Panc1 (cell line): ENCODE results near the gene PET117. TPM values are rescaled to one million over a fixed set of nuclear protein-coding genes. Genes with fewer than 3 reads are reported as not detected.

Source experiments
- ATAC-seq: fragments of 200-7000 bp; cut with Tn5 transposase; 2 replicates; pipeline ENCODE4 v1.9.1; 2020; ENCODE audit warnings: mild to moderate bottlenecking, moderate library complexity
- BruUV-seq: library from RNA; stranded (reverse); fragments of 400-500 nt; replicated peaks from 2 replicates; lab custom pipeline; 2021; lab: Mats Ljungman, UMichigan
- CTCF ChIA-PET: fragments of 300-600 bp; sonication (Branson Sonifier 250); formaldehyde crosslinking; loops from one replicate; lab custom pipeline; 2022; ENCODE audit warnings: antibody characterized with exemption; lab: Charles Lee
- POLR2A ChIA-PET: fragments of 300-600 bp; sonication (Branson Sonifier 250); formaldehyde crosslinking; loops from one replicate; lab custom pipeline; 2022; ENCODE audit warnings: antibody characterized with exemption; lab: Charles Lee
- DNase-seq: peaks from one replicate; pipeline ENCODE4 v3.0.0-alpha.2; 2010; ENCODE audit warnings: low read depth, low spot score
- H3K27ac ChIP-seq: 2 replicates; pipeline ENCODE4 v1.5.1; 2011; ENCODE audit warnings: mild to moderate bottlenecking, low read length, inconsistent platforms
- H3K27me3 ChIP-seq: fragments of 200-500 bp; sonication (Bioruptor generic); 2 replicates; pipeline ENCODE4 v1.6.0; 2014; ENCODE audit warnings: low read length, inconsistent platforms; ENCODE audit not compliant: control insufficient read depth, insufficient read depth
- H3K36me3 ChIP-seq: fragments of 200-500 bp; sonication (Bioruptor generic); 2 replicates; pipeline ENCODE4 v1.5.1; 2014; ENCODE audit warnings: inconsistent platforms, mild to moderate bottlenecking, low read length, moderate library complexity; ENCODE audit not compliant: control insufficient read depth, insufficient read depth
- H3K4me1 ChIP-seq: 2 replicates; pipeline ENCODE4 v1.5.1; 2011; ENCODE audit warnings: inconsistent platforms, mild to moderate bottlenecking, low read length, moderate library complexity; ENCODE audit not compliant: control insufficient read depth, insufficient read depth
- H3K4me3 ChIP-seq, 2 experiments: 2 replicates each; pipeline ENCODE4 v1.5.1; 2011 to 2012; ENCODE audit warnings: low read depth in 2 of 2, low read length in 2 of 2, mild to moderate bottlenecking in 2 of 2, inconsistent platforms in 1 of 2, moderate library complexity in 1 of 2
- H3K9me3 ChIP-seq: fragments of 200-500 bp; sonication (Bioruptor generic); 2 replicates; pipeline ENCODE4 v1.5.1; 2014; ENCODE audit warnings: low read depth, mild to moderate bottlenecking, inconsistent platforms, low read length, moderate library complexity; ENCODE audit not compliant: control insufficient read depth, insufficient read depth
- POLR2AphosphoS5 ChIP-seq: IDR thresholded peaks from 2 replicates; pipeline ENCODE4 v1.6.1; 2012; ENCODE audit warnings: mild to moderate bottlenecking, low read depth, low read length, moderate library complexity
- SIN3A ChIP-seq: IDR thresholded peaks from 2 replicates; pipeline ENCODE4 v1.6.1; 2012; ENCODE audit warnings: low read depth, mild to moderate bottlenecking, low read length, moderate library complexity, borderline replicate concordance; ENCODE audit not compliant: insufficient read depth
- TCF7L2 ChIP-seq: IDR thresholded peaks from 2 replicates; pipeline ENCODE4 v1.6.1; 2011; ENCODE audit warnings: mild to moderate bottlenecking, low read depth, low read length, inconsistent platforms
- in situ Hi-C: cut with HindIII; loops from 2 replicates; pipeline ENCODE4 v1.10.0; 2016; ENCODE audit warnings: low sequenced_read_pairs, low pct_unique_long_range_greater_than_20kb
- intact Hi-C: fragments of 100-400 bp; cut with micrococcal nuclease; formaldehyde crosslinking; loops from one replicate; pipeline ENCODE4 v1.10.0; 2022; ENCODE audit not compliant: unreplicated experiment
- total RNA-seq: library from RNA; stranded (reverse); gene quantifications from one replicate; pipeline ENCODE4 v1.2.1, GENCODE V29; 2021; ENCODE audit not compliant: unreplicated experiment
- TF ChIP-seq, protein P1 (sequence below): fragments of 450-650 bp; IDR thresholded peaks from 2 replicates; pipeline ENCODE4 v1.5.1; 2017; ENCODE audit warnings: mild to moderate bottlenecking
- TF ChIP-seq, protein P2 (sequence below), 2 experiments: IDR thresholded peaks; 2 replicates each; pipeline ENCODE4 v1.6.1; 2011 to 2012; ENCODE audit warnings: low read depth in 2 of 2, control low read depth in 1 of 2, low read length in 1 of 2, mild to moderate bottlenecking in 1 of 2, moderate library complexity in 1 of 2; ENCODE audit not compliant: insufficient read depth in 1 of 2

The PET117 gene
- total RNA-seq, 1 experiment from 2014 or later = 14.6 TPM

DNA sequence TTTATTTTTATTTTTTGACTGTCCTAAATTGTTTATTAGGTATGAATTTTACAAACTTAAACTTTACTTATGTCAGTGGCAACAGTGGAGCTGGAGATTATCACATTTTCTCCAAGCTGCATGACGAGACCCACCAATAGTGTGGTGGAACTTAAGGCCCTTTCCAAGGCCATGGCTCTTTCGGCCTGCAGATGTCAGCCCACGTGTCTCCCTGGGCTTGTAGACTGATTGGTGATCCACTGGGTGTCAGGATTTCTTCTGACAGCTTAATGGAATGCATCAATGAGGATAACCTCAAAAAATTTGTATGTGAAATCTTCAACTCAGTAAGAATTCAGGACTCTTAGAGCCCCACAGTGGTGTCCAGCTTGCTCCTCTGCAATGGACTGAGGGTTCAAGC, 47.6 kb upstream of the PET117 start:
- ChIA-PET POLR2A (no interaction called here), CTCF (interaction anchor here (0.6 kb wide), 1 partner anchor 103 kb away, joined by 3 read pairs; no protein-coding TSS in a partner anchor)
- TF ChIP-seq, protein P1, sequence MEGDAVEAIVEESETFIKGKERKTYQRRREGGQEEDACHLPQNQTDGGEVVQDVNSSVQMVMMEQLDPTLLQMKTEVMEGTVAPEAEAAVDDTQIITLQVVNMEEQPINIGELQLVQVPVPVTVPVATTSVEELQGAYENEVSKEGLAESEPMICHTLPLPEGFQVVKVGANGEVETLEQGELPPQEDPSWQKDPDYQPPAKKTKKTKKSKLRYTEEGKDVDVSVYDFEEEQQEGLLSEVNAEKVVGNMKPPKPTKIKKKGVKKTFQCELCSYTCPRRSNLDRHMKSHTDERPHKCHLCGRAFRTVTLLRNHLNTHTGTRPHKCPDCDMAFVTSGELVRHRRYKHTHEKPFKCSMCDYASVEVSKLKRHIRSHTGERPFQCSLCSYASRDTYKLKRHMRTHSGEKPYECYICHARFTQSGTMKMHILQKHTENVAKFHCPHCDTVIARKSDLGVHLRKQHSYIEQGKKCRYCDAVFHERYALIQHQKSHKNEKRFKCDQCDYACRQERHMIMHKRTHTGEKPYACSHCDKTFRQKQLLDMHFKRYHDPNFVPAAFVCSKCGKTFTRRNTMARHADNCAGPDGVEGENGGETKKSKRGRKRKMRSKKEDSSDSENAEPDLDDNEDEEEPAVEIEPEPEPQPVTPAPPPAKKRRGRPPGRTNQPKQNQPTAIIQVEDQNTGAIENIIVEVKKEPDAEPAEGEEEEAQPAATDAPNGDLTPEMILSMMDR = no peak
- TF ChIP-seq TCF7L2 (no peak), POLR2AphosphoS5 (no peak), SIN3A (no peak)
- TF ChIP-seq, protein P2, sequence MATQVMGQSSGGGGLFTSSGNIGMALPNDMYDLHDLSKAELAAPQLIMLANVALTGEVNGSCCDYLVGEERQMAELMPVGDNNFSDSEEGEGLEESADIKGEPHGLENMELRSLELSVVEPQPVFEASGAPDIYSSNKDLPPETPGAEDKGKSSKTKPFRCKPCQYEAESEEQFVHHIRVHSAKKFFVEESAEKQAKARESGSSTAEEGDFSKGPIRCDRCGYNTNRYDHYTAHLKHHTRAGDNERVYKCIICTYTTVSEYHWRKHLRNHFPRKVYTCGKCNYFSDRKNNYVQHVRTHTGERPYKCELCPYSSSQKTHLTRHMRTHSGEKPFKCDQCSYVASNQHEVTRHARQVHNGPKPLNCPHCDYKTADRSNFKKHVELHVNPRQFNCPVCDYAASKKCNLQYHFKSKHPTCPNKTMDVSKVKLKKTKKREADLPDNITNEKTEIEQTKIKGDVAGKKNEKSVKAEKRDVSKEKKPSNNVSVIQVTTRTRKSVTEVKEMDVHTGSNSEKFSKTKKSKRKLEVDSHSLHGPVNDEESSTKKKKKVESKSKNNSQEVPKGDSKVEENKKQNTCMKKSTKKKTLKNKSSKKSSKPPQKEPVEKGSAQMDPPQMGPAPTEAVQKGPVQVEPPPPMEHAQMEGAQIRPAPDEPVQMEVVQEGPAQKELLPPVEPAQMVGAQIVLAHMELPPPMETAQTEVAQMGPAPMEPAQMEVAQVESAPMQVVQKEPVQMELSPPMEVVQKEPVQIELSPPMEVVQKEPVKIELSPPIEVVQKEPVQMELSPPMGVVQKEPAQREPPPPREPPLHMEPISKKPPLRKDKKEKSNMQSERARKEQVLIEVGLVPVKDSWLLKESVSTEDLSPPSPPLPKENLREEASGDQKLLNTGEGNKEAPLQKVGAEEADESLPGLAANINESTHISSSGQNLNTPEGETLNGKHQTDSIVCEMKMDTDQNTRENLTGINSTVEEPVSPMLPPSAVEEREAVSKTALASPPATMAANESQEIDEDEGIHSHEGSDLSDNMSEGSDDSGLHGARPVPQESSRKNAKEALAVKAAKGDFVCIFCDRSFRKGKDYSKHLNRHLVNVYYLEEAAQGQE (IDR thresholded peaks at IDR 0.05; ENCODE audit: insufficient read depth in 1 of 2, low read depth in 2 of 2, low read length in 1 of 2) = no peak
- Histone ChIP-seq H3K9me3 (no peaks in the 10 kb centered on the region), H3K27ac (no peak overlapping the region), H3K36me3 (no peaks in the 10 kb centered on the region), H3K27me3 (no peaks in the 10 kb centered on the region), H3K4me1 (no peaks in the 10 kb centered on the region), H3K4me3 (no peak overlapping the region)
- in situ Hi-C loops (no loop called here), intact Hi-C loops (no loop called here)
- no TSS peak for BruUV-seq
- ATAC-seq (no peak), DNase-seq (no peak)

DNA sequence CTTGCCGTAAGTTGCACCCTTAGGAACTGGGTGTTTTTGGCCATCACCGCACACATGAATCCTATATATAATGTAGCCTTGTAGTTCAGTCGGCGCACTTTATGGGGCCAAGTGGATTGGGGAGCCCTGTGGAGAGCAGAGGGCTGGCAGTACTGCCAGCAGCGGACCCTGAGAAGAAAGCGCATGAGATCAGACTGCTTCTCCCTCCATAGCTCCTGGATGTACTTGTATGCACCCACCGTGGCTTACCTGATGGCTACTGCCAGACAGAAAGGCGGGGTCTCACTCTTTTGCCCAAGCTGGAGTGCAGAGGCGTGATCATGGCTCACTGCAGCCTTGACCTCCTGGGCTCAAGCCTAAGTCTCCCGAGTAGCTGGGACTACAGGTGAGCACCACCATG, 47.2 kb upstream of the PET117 start:
- Histone ChIP-seq H3K27ac (no peak overlapping the region), H3K4me3 (no peak overlapping the region), H3K4me1 (no peaks in the 10 kb centered on the region), H3K9me3 (no peaks in the 10 kb centered on the region), H3K36me3 (no peaks in the 10 kb centered on the region), H3K27me3 (no peaks in the 10 kb centered on the region)
- BruUV-seq = no TSS peak
- ATAC-seq (no peak), DNase-seq (no peak)
- ChIA-PET CTCF (interaction anchor here (0.6 kb wide), 1 partner anchor 103 kb away, joined by 3 read pairs; no protein-coding TSS in a partner anchor), POLR2A (no interaction called here)
- in situ Hi-C loops (no loop called here), intact Hi-C loops (no loop called here)
- TF ChIP-seq TCF7L2 = no peak

DNA sequence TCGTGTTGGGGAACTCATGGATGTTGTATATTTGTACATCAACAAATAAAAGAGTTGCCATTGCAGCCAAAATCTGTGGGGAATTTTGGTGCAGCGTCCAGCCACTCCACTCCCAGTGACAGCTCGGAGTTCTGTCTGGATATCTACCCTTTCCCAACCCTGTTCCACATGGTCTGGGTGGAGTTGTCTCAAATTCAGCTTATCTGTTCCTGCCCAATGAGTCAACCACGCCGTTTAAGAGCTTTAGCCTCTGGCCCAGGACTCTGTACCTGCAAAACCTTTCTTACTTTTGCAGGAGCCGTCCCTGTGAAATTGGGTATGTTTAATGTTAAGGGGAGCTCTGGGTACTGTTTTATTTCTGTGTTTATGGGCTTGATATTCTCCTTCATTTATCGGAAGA, 46.0 kb upstream of the PET117 start:
- no TSS peak for BruUV-seq
- in situ Hi-C loops (no loop called here), intact Hi-C loops (no loop called here)
- H3K4me1 ChIP-seq = no peaks in the 10 kb centered on the region
- no peak for TF ChIP-seq SIN3A
- no peak for TF ChIP-seq TCF7L2
- TF ChIP-seq, protein P2 (IDR thresholded peaks at IDR 0.05; ENCODE audit: insufficient read depth in 1 of 2, low read depth in 2 of 2, low read length in 1 of 2) = no peak
- no peak for TF ChIP-seq POLR2AphosphoS5
- TF ChIP-seq, protein P1 = no peak
- H3K36me3 ChIP-seq = no peaks in the 10 kb centered on the region
- H3K27me3 ChIP-seq = no peaks in the 10 kb centered on the region
- no peak overlapping the region for H3K27ac ChIP-seq
- ATAC-seq = no peak
- ChIA-PET POLR2A (no interaction called here), CTCF (no interaction called here)
- DNase-seq = no peak
- H3K4me3 ChIP-seq = no peak overlapping the region
- no peaks in the 10 kb centered on the region for H3K9me3 ChIP-seq
